HL-60 (cell line): ENCODE measurements around the gene PNMA8C.

ENCODE experiments used
- DNase-seq, 2 experiments: peaks; one replicate each; pipeline ENCODE4 v3.0.0-alpha.2; 2010 to 2020; ENCODE audit warnings: low read depth in 1 of 2, low spot score in 1 of 2
- H3K27ac ChIP-seq: fragments of 250-450 bp; sonication (Bioruptor Pico); replicated peaks from 2 replicates; pipeline ENCODE4 v1.5.1; 2020; ENCODE audit warnings: mild to moderate bottlenecking, moderate library complexity
- H3K27me3 ChIP-seq: fragments of 250-450 bp; sonication (Bioruptor Pico); 2 replicates; pipeline ENCODE4 v1.5.1; 2021; ENCODE audit warnings: mild to moderate bottlenecking, moderate library complexity; ENCODE audit not compliant: insufficient read depth, poor library complexity, severe bottlenecking
- H3K4me3 ChIP-seq: replicated peaks from 2 replicates; pipeline ENCODE4 v1.5.1; 2011; ENCODE audit warnings: mild to moderate bottlenecking, control low read depth, low read length; ENCODE audit not compliant: insufficient read depth
- GABPA ChIP-seq: IDR thresholded peaks from 2 replicates; pipeline ENCODE4 v1.6.1; 2012; ENCODE audit warnings: low read depth
- POLR2AphosphoS5 ChIP-seq: IDR thresholded peaks from 2 replicates; pipeline ENCODE4 v1.6.1; 2012; ENCODE audit warnings: low read depth
- SPI1 ChIP-seq: IDR thresholded peaks from 2 replicates; pipeline ENCODE4 v1.6.1; 2012; ENCODE audit warnings: low read depth, mild to moderate bottlenecking, borderline replicate concordance
- TF ChIP-seq, protein P1 (sequence below): IDR thresholded peaks from 2 replicates; pipeline ENCODE4 v1.6.1; 2012; ENCODE audit warnings: low read depth; ENCODE audit not compliant: insufficient replicate concordance
- TF ChIP-seq, protein P2 (sequence below): IDR thresholded peaks from one replicate; pipeline ENCODE4 v1.5.1; 2011; ENCODE audit warnings: low read length, control low read depth, inconsistent platforms; ENCODE audit not compliant: insufficient read depth

The PNMA8C gene

DNA sequence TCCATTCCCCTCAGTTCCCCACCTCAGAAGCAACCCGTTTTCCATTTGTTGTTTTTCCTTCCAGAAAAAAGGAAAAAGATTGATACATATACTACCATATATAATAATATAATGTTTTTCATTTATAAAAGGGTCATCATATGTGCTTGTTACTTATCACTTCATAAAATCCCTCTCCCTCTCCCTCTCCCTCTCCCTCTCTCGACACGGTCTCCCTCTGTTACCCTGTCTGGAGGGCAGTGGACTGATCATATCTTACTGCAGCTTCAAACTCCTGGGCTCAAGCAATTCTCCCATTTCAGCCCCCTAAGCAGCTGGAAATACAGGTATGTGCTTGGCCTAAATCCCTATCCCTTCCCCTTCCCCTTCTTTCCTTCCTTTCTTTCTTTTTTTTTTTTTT lies 25.5 kb upstream of the PNMA8C start:
- no peak overlapping the region for H3K27ac ChIP-seq
- no peak overlapping the region for H3K4me3 ChIP-seq
- DNase-seq = no peak
- H3K27me3 ChIP-seq = no peaks in the 10 kb centered on the region
- TF ChIP-seq SPI1 (no peak), GABPA (no peak), POLR2AphosphoS5 (no peak)
- TF ChIP-seq, protein P1, sequence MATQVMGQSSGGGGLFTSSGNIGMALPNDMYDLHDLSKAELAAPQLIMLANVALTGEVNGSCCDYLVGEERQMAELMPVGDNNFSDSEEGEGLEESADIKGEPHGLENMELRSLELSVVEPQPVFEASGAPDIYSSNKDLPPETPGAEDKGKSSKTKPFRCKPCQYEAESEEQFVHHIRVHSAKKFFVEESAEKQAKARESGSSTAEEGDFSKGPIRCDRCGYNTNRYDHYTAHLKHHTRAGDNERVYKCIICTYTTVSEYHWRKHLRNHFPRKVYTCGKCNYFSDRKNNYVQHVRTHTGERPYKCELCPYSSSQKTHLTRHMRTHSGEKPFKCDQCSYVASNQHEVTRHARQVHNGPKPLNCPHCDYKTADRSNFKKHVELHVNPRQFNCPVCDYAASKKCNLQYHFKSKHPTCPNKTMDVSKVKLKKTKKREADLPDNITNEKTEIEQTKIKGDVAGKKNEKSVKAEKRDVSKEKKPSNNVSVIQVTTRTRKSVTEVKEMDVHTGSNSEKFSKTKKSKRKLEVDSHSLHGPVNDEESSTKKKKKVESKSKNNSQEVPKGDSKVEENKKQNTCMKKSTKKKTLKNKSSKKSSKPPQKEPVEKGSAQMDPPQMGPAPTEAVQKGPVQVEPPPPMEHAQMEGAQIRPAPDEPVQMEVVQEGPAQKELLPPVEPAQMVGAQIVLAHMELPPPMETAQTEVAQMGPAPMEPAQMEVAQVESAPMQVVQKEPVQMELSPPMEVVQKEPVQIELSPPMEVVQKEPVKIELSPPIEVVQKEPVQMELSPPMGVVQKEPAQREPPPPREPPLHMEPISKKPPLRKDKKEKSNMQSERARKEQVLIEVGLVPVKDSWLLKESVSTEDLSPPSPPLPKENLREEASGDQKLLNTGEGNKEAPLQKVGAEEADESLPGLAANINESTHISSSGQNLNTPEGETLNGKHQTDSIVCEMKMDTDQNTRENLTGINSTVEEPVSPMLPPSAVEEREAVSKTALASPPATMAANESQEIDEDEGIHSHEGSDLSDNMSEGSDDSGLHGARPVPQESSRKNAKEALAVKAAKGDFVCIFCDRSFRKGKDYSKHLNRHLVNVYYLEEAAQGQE = no peak
- TF ChIP-seq, protein P2, sequence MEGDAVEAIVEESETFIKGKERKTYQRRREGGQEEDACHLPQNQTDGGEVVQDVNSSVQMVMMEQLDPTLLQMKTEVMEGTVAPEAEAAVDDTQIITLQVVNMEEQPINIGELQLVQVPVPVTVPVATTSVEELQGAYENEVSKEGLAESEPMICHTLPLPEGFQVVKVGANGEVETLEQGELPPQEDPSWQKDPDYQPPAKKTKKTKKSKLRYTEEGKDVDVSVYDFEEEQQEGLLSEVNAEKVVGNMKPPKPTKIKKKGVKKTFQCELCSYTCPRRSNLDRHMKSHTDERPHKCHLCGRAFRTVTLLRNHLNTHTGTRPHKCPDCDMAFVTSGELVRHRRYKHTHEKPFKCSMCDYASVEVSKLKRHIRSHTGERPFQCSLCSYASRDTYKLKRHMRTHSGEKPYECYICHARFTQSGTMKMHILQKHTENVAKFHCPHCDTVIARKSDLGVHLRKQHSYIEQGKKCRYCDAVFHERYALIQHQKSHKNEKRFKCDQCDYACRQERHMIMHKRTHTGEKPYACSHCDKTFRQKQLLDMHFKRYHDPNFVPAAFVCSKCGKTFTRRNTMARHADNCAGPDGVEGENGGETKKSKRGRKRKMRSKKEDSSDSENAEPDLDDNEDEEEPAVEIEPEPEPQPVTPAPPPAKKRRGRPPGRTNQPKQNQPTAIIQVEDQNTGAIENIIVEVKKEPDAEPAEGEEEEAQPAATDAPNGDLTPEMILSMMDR = no peak

DNA sequence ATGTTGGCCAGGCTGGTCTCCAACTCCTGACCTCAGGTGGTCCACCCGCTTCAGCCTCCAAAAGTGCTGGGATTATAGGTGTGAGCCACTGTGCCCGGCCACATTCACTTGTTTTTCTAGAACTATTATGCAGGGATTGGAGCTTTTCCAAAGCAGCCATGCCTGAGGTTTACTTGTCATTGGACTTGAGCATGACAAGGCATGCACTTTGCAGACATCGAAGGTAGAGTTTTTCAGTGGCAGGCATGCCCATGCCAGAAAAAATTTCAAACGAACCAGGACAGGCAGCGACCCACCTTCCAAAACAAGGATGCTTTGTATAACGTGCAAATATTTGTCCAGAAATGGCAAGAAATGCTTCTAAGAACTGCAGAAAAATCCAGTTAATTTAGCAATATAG lies 24.9 kb upstream of the PNMA8C start:
- Histone ChIP-seq H3K27me3 (no peaks in the 10 kb centered on the region), H3K4me3 (no peak overlapping the region), H3K27ac (no peak overlapping the region)
- TF ChIP-seq, protein P1 = no peak
- TF ChIP-seq GABPA = no peak
- no peak for TF ChIP-seq SPI1
- TF ChIP-seq, protein P2 = no peak
- no peak for TF ChIP-seq POLR2AphosphoS5
- no peak for DNase-seq

DNA sequence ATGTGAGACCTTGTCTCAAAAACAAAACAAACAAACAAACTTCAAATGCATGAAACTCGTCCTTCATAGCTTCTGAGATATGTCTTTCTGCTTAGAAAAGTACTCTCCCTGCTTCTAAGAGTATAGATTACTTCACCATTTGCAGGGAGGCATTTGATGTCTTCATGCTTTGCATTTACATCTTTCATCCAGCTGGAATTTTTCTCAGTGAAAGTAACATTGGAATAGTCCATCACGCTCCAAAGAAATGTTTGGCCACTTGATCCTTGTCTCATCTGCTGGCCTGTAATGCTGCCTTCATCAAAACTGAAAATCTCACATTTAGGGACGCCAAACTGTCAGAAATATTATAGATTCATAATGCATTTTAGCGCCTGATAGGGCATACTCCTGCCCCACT lies 23.4 kb upstream of the PNMA8C start:
- peaks cover 2% of the 10 kb centered on the region for H3K27me3 ChIP-seq
- TF ChIP-seq, protein P2 = no peak
- TF ChIP-seq GABPA = no peak
- TF ChIP-seq SPI1 = no peak
- TF ChIP-seq, protein P1 = no peak
- no peak for TF ChIP-seq POLR2AphosphoS5

More for the DNA sequence above, 23.4 kb upstream of the PNMA8C start:
- no peak overlapping the region for H3K27ac ChIP-seq
- H3K4me3 ChIP-seq = no peak overlapping the region
- no peak for DNase-seq
